Immature natural killer cell (primary cell): ENCODE data around the gene GRIA1. TPM values are rescaled to one million over a fixed set of nuclear protein-coding genes. Genes with fewer than 3 reads are reported as not detected.

Source experiments
- DNase-seq, 3 donors: peaks; one replicate each; pipeline ENCODE4 v3.0.0; 2022; ENCODE audit warnings: mixed read lengths in 1 of 3
- H3K27ac Mint-ChIP-seq, 6 donors: one replicate each; pipeline ENCODE4 v1.8.0; 2020; ENCODE audit warnings: mixed read lengths in 6 of 6, mild to moderate bottlenecking in 5 of 6, inconsistent platforms in 4 of 6, moderate library complexity in 3 of 6
- H3K27me3 Mint-ChIP-seq, 3 donors: one replicate each; pipeline ENCODE4 v1.8.0; 2020 to 2021; ENCODE audit warnings: low read depth in 3 of 3, mild to moderate bottlenecking in 3 of 3, mixed read lengths in 3 of 3, moderate library complexity in 3 of 3, inconsistent platforms in 1 of 3
- H3K36me3 Mint-ChIP-seq, 3 donors: one replicate each; pipeline ENCODE4 v1.8.0; 2020; ENCODE audit warnings: mixed read lengths in 3 of 3, inconsistent platforms in 2 of 3, mild to moderate bottlenecking in 2 of 3
- H3K4me1 Mint-ChIP-seq, 2 donors: one replicate each; pipeline ENCODE4 v1.8.0; 2020; ENCODE audit warnings: inconsistent platforms in 2 of 2, mild to moderate bottlenecking in 2 of 2, mixed read lengths in 2 of 2, moderate library complexity in 1 of 2
- H3K4me3 Mint-ChIP-seq, 5 donors: one replicate each; pipeline ENCODE4 v1.8.0; 2020; ENCODE audit warnings: mild to moderate bottlenecking in 5 of 5, mixed read lengths in 5 of 5, inconsistent platforms in 3 of 5, moderate library complexity in 3 of 5
- H3K9me3 Mint-ChIP-seq, 6 donors: one replicate each; pipeline ENCODE4 v1.8.0; 2020; ENCODE audit warnings: mild to moderate bottlenecking in 6 of 6, mixed read lengths in 6 of 6, inconsistent platforms in 4 of 6, moderate library complexity in 3 of 6
- polyA plus RNA-seq, 3 donors: library from polyadenylated mRNA; unstranded; fragments of 300-500 nt; fragmentation: Illumina TruSeq; gene quantifications; one replicate each; pipeline ENCODE4 v1.2.3, GENCODE V29; 2021

GRIA1 gene
- polyA plus RNA-seq, 3 donors from 2014 or later = not detected

- DNase-seq = no peak
- Mint-ChIP-seq H3K36me3 (no peaks in the 10 kb centered on the region), H3K27me3 (peaks cover 0 to 3% (median 0%) of the 10 kb centered on the region in 3 donors), H3K4me1 (no peaks in the 10 kb centered on the region), H3K9me3 (peaks cover 0 to 4% (median 0%) of the 10 kb centered on the region in 6 donors), H3K4me3 (no peak overlapping the region), H3K27ac (no peak overlapping the region)
These were observed 123.2 kb downstream of the GRIA1 start for GRCh38 chr5:153613672-153614071.

DNA sequence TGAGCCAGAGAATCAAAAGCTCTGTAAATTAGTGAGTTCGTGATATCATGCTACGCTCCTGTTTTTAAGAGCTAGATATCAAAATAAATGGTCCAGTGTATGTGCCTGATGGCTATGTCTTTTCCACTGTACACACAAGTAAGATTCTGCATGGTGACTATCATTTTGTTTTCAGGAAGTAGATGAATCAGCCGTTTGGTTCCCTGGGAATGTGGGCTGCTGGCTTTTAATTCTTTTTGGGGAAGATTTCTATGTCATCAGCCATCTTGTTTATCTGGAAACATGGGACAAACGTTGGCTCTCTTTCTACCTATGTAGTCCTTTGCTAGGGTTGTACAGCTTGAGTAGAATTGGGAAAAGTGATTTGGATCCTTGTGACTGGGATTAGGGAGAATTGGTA is 126.7 kb downstream of the GRIA1 start:
- Mint-ChIP-seq H3K4me1 (no peaks in the 10 kb centered on the region), H3K27me3 (peaks cover 0 to 3% (median 0%) of the 10 kb centered on the region in 3 donors), H3K27ac (no peak overlapping the region), H3K36me3 (no peaks in the 10 kb centered on the region), H3K9me3 (peaks cover 0 to 4% (median 0%) of the 10 kb centered on the region in 6 donors), H3K4me3 (no peak overlapping the region)
- DNase-seq = no peak

DNA sequence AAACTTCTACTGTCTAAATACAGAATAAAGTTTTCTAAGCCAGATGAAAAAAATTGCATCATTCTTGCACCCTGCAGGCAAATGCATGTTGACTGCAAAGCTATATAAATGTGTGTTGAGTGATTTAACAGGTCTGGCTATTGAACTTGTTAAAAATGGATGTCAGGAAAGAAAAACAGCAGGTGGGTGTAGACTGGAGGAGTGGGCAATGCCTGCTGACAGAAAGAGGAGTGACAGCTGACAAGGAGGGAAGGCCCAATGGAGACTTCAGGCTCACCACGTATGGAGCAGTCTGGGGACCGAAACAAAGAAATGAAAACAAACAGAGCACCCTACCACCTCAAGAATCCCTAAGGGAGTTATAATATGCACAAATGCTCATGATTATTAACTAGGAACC is 127.8 kb downstream of the GRIA1 start:
- DNase-seq = no peak
- H3K4me1 Mint-ChIP-seq = no peaks in the 10 kb centered on the region

GRCh38 chr5:153618867-153619266 is 128.4 kb downstream of the GRIA1 start:
- no peaks in the 10 kb centered on the region for H3K36me3 Mint-ChIP-seq
- no peaks in the 10 kb centered on the region for H3K27me3 Mint-ChIP-seq
- H3K9me3 Mint-ChIP-seq = peaks cover 0 to 2% (median 0%) of the 10 kb centered on the region in 6 donors
- DNase-seq = no peak
- H3K4me3 Mint-ChIP-seq = no peak overlapping the region
- H3K4me1 Mint-ChIP-seq = no peaks in the 10 kb centered on the region
- no peak overlapping the region for H3K27ac Mint-ChIP-seq

More for the DNA sequence above, 127.8 kb downstream of the GRIA1 start:
- Mint-ChIP-seq H3K4me3 (no peak overlapping the region), H3K27ac (no peak overlapping the region), H3K27me3 (no peaks in the 10 kb centered on the region), H3K9me3 (peaks cover 0 to 4% (median 0%) of the 10 kb centered on the region in 6 donors), H3K36me3 (no peaks in the 10 kb centered on the region)

GRCh38 chr5:153619771-153620170 is 129.3 kb downstream of the GRIA1 start:
- no peak overlapping the region for H3K4me3 Mint-ChIP-seq
- H3K9me3 Mint-ChIP-seq = no peaks in the 10 kb centered on the region
- no peaks in the 10 kb centered on the region for H3K36me3 Mint-ChIP-seq
- no peak overlapping the region for H3K27ac Mint-ChIP-seq
- no peaks in the 10 kb centered on the region for H3K4me1 Mint-ChIP-seq
- no peak for DNase-seq
- no peaks in the 10 kb centered on the region for H3K27me3 Mint-ChIP-seq

DNA sequence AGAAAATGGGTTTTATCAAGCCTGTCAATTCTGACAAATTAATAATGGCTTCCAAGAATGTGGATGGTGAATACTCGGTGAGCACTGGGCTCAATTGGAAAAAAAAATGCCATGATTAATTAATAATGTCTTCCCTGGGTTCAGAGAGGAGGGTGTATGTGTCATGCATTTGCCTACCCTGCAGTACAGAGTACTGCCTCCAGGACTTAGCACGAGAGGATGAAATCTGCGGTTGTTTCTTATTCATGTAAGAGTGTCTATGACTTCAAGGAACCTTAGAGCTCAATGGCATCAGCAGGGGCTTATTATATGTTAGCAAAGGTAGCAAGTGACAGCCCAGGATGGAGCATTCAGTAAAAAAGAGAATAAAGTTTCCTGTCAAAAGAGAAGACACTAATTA is 132.7 kb downstream of the GRIA1 start:
- H3K9me3 Mint-ChIP-seq = peaks cover 0 to 2% (median 0%) of the 10 kb centered on the region in 6 donors

DNA sequence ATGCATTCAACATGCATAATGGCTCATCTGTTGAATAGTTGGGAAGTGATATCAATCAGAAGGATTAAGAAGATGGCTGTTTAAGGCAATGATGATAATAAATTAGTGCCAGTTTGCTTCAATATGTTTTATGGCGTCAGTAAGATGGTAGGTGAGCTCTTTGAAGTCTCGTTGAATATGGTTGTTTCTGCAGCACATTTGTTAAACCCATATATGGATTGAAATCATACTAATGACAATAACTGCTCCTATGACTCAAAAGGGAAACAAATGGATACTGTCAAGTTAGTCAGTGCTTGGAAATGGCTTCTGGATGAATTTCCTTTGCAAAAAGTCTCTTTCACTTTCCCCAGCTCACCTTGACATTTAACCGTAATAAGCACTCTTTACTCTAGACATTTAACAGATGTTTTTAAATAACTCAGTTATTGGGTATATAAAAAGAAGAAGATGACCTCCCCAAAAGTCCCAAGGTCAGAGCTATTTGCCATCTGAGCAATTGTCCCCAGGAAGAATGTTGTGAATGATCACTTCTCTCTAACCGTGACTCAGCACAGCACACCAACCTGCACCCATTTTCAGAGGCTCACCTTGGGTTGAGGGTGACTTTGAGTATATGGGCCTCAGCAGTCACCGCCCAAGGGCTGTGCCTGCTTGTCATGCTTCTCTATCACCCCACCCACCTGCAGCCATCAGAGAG is 133.4 kb downstream of the GRIA1 start:
- Mint-ChIP-seq H3K4me3 (no peak overlapping the region), H3K36me3 (no peaks in the 10 kb centered on the region), H3K27ac (no peak overlapping the region), H3K9me3 (peaks cover 0 to 2% (median 0%) of the 10 kb centered on the region in 6 donors), H3K27me3 (no peaks in the 10 kb centered on the region), H3K4me1 (no peaks in the 10 kb centered on the region)
- no peak for DNase-seq

More for the DNA sequence above, 132.7 kb downstream of the GRIA1 start:
- no peaks in the 10 kb centered on the region for H3K27me3 Mint-ChIP-seq
- no peaks in the 10 kb centered on the region for H3K4me1 Mint-ChIP-seq
- no peak overlapping the region for H3K27ac Mint-ChIP-seq
- H3K4me3 Mint-ChIP-seq = no peak overlapping the region
- H3K36me3 Mint-ChIP-seq = no peaks in the 10 kb centered on the region
- DNase-seq = no peak

- H3K27ac Mint-ChIP-seq = no peak overlapping the region
- no peaks in the 10 kb centered on the region for H3K27me3 Mint-ChIP-seq
- no peaks in the 10 kb centered on the region for H3K4me1 Mint-ChIP-seq
- H3K9me3 Mint-ChIP-seq = peaks cover 0 to 2% (median 0%) of the 10 kb centered on the region in 6 donors
- no peaks in the 10 kb centered on the region for H3K36me3 Mint-ChIP-seq
- DNase-seq = no peak
- no peak overlapping the region for H3K4me3 Mint-ChIP-seq
These were observed 133.9 kb downstream of the GRIA1 start for GRCh38 chr5:153624451-153624765.

DNA sequence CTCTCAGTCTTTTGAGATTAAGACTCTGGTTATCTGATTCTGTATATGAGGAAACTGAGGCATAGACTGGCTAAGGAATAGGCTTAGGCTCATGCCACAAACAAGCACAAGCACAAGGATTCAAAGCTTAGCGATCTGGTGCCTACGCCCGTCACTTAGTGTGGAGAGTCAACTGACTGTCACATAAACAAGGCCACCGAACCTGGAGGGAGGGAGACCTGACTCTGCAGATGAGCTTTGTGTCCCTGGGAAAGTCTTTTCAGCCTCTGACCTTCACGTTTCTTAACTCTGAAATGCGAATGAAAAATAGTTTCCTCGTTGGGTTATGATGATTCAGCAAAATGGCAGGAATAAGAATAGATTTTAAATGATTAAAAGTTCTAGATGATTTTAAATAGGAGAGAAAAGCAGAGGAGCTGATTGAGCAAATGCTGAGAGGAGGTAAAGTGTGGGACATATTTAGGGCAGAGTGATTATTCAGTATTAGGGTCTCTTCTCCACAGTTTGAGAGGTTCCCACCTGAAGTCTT is 135.4 kb downstream of the GRIA1 start:
- Mint-ChIP-seq H3K36me3 (no peaks in the 10 kb centered on the region), H3K27me3 (no peaks in the 10 kb centered on the region), H3K4me3 (no peak overlapping the region), H3K4me1 (no peaks in the 10 kb centered on the region), H3K27ac (no peak overlapping the region), H3K9me3 (peaks cover 0 to 2% (median 0%) of the 10 kb centered on the region in 6 donors)
- DNase-seq = no peak

GRCh38 chr5:153626836-153627235 is 136.4 kb downstream of the GRIA1 start:
- H3K36me3 Mint-ChIP-seq = no peaks in the 10 kb centered on the region
- H3K4me3 Mint-ChIP-seq = no peak overlapping the region
- H3K27me3 Mint-ChIP-seq = peaks cover 0 to 3% (median 0%) of the 10 kb centered on the region in 3 donors
- H3K4me1 Mint-ChIP-seq = no peaks in the 10 kb centered on the region
- no peak overlapping the region for H3K27ac Mint-ChIP-seq
- peaks cover 0 to 2% (median 0%) of the 10 kb centered on the region in 6 donors for H3K9me3 Mint-ChIP-seq
- no peak for DNase-seq

DNA sequence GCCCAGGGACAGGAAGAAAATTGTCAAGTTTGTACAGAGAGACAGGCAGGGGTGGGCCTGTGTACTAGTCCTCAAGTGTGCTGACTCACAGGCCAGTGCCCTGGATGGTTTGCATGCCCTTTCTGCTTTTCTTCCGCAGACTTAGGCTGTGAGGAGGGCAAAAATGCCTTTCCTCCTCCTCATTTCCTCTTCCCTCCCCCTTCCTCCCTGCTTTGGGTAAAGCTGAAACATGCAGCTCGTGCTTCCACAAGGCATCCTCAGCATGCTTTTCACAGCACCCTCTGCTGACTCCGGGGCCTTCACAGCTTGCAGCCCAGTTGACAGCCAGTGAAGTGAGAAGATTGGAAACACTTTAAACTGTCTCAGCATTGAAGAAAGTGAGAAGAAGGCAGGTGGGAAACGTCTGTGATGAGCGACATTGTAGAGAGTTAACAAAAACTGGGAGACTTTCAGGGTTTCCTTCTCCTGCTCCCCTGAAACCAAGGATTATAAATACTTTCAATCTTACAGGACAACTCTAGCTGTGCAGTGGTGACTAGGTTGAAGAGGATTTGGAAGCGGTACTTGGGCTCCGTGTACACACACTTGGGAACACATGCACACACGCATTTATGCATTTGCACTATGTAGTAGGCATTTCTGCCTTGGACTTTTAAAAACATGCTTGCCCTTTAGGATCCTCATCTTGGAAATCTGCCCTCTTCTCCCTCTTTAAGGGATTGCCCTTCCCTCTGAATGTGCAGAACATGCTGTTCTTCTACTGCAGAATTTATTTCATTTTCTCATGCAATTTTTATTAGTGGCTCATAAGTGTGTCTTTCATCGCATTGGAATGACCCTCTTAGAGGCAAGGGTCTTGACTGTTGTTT is 138.8 kb downstream of the GRIA1 start:
- Mint-ChIP-seq H3K36me3 (no peaks in the 10 kb centered on the region), H3K27ac (no peak overlapping the region), H3K27me3 (peaks cover 0 to 3% (median 0%) of the 10 kb centered on the region in 3 donors), H3K4me1 (no peaks in the 10 kb centered on the region), H3K9me3 (peaks cover 0 to 7% (median 0%) of the 10 kb centered on the region in 6 donors), H3K4me3 (no peak overlapping the region)
- no peak for DNase-seq

- no peaks in the 10 kb centered on the region for H3K4me1 Mint-ChIP-seq
- no peak overlapping the region for H3K4me3 Mint-ChIP-seq
- peaks cover 0 to 3% (median 1%) of the 10 kb centered on the region in 3 donors for H3K27me3 Mint-ChIP-seq
- no peaks in the 10 kb centered on the region for H3K36me3 Mint-ChIP-seq
- peaks cover 0 to 7% (median 0%) of the 10 kb centered on the region in 6 donors for H3K9me3 Mint-ChIP-seq
- no peak for DNase-seq
- no peak overlapping the region for H3K27ac Mint-ChIP-seq
These were observed 140.1 kb downstream of the GRIA1 start for GRCh38 chr5:153630546-153630945.

DNA sequence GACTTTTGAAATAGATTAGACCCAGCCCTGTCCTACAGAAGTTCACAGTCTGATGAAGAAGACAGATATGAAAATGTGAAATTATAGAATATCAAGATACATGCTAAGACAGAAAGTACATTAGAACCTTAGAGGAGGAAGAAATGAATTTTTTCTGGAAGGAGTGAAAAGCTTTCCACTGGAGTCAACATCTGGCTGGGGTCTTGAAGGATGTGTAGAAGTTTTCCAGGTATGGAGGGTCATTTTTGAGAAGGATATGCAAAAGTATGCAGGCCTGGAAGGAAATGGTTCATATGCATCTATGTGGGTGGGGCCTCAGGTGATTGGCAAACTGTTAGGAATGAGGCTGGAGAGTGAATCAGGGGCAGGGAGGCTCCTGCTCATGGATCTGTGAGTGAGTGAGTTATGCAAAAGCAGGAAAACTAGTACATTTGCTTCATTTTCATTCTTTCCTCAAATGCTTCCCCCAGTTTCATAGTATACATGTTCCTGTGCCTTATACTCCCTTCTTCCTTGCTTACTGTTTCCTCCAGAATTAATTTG is 142.3 kb downstream of the GRIA1 start:
- Mint-ChIP-seq H3K36me3 (no peaks in the 10 kb centered on the region), H3K27ac (no peak overlapping the region), H3K9me3 (peaks cover 0 to 4% (median 0%) of the 10 kb centered on the region in 6 donors), H3K4me3 (no peak overlapping the region), H3K27me3 (peaks cover 0 to 3% (median 1%) of the 10 kb centered on the region in 3 donors), H3K4me1 (no peaks in the 10 kb centered on the region)
- no peak for DNase-seq
